ENCODE results near the gene CCDC18.

DNA sequence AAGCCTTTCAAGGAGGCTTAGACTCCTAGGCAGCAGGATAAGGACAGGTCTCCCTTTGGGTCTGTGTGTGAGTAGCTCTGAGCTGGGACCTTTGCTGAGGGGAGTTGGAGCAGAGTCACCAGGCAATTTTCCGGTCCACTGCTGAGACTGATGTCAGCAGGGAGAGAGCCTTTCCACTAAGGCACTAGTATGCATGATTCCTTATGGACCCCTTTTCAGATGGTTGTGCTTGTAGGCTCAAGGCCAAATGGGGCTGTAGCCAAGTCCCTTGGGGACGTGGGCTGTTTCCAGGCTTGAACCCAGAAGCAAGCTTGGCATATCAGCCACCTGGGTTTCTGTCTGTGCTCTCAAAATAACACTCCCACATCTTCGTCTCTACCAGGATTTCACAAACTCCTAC is 73.0 kb downstream of the CCDC18 start:
- TF ChIP-seq ZNF629 (tag by site-specific recombination; IDR thresholded peaks at IDR 0.05) (no peak), ZNF311 (tag by site-specific recombination; IDR thresholded peaks at IDR 0.05; ENCODE audit: borderline replicate concordance) (no peak), ZNF791 (tag by site-specific recombination; IDR thresholded peaks at IDR 0.05) (no peak)
- TF ChIP-seq, protein P1, sequence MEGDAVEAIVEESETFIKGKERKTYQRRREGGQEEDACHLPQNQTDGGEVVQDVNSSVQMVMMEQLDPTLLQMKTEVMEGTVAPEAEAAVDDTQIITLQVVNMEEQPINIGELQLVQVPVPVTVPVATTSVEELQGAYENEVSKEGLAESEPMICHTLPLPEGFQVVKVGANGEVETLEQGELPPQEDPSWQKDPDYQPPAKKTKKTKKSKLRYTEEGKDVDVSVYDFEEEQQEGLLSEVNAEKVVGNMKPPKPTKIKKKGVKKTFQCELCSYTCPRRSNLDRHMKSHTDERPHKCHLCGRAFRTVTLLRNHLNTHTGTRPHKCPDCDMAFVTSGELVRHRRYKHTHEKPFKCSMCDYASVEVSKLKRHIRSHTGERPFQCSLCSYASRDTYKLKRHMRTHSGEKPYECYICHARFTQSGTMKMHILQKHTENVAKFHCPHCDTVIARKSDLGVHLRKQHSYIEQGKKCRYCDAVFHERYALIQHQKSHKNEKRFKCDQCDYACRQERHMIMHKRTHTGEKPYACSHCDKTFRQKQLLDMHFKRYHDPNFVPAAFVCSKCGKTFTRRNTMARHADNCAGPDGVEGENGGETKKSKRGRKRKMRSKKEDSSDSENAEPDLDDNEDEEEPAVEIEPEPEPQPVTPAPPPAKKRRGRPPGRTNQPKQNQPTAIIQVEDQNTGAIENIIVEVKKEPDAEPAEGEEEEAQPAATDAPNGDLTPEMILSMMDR (tag by site-specific recombination; IDR thresholded peaks at IDR 0.05), result no peak
